Dedifferentiated amniotic fluid mesenchymal stem cell (primary cell): Measurements from ENCODE around the gene TOMM7.
"Not testable (repeated sequence)": the region's sequence is repeated elsewhere in the genome, so short reads cannot be mapped to it uniquely, and the experiment has no call there.

Source experiments
- DNase-seq: peaks from one replicate; pipeline ENCODE4 v3.0.0-alpha.2; 2016; ENCODE audit errors: extremely low spot score

Gene TOMM7

DNA sequence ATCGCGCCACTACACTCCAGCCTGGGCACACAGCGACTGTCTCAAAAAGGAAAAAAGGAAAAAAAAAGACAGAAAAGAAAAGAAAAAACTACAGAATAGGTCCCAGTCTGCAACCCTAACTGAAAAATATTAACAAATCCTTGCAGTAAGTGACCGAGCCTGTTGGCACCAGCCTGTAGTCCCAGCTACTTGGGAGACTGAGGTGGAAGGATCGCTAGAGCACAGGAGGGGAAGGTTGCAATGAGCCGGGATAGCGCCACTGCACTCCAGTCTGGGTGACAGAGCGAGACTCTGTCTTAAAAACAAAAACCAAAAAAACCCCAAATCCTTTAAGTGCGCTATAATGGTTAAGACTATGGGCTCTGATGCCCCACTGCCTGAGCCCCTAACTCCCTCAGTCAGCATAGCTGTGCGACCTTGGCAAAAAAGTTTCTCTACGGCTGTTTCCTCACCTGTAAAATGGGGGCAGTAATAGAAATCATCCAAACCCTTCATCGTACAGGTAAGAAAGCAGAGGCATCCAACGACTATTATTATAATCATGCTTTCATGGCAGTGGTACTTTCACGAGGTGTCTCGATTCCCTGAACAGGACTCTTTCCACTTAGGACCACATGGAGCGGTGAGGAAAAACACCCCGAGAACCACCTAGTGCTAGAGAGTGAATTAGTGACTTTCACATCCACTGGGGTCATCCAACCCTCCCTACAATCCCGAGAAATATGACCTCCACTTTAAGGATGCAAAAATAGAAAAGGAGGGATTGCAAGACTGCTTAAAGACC, 755 bp downstream of the TOMM7 start:
- DNase-seq, result no peak

DNA sequence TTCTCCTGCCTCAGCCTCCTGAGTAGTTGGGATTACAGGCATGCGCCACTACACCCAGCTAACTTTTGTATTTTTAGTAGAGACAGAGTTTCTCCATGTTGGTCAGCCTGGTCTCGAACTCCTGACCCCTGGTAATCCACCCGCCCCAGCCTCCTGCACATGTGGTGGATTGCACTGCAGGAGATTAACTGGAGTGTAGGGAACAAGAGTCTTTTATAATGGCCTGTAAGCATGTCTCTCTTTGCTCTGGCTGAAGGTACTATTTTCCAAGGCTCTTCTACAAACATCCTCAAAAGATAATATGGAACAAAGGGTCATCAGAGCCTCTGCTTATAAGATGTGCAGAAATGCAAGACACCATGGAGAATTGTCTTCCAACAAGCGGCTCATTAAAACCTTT, 3.2 kb downstream of the TOMM7 start:
- no peak for DNase-seq

DNA sequence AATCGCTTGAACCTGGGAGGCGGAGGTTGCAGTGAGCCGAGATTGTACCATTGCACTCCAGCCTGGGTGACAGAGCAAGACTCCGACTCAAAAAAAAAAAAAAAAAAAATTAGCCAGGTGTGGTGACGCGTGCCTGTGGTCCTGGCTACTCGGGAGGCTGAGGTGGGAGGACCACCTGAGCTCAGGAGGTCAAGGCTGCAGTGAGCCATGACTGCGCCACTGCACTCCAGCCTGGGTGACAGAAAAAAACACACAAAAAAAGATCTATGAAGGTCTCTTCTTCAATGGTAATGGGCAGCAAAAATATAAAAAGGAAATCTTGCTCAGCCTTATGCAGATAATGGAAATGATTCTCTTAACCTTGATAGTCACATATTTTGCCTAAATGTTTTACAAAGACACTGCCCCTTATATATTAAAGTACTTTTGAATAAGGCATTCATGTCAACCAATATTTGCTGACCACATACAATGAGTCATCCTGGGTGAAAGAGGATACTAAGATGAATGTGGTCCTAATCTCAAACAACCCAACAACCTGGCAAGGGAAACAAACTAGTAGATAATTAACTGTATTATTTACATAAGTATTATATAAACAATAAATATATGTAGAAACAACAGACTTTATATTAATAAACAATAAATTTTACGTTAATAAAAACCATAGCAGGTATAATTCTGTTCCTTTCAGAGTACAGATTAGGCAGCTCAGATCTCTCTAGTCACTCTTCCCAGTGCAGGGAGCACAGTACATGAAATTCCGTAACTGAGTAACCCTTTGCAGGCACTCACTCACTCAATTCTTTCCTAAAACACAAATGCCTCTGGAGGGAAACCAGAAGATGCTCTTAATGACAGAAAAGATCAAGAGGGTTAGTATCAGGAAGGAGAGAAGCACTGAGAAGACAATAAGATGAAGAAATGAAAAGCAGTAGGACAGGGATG, 8.1 kb downstream of the TOMM7 start:
- no peak for DNase-seq

DNA sequence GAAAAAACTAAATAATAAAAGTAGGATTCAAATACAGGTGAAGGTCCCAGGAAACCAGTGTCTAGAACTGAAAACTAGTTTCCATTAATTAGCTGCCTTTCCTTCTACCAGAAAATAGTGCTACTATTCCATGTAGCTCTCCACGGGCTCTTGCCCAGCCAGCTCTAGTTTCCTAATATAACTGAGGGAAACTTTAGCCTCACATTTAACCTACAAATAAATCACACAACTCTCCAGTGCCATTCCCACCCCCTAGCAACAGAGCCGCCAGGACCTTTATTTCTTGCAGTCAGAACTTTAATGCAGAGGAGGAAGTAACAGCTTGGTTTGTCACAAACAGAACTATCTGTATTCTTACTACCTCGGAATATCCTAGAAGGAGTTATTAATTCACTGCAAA, 10.3 kb downstream of the TOMM7 start:
- no peak for DNase-seq

DNA sequence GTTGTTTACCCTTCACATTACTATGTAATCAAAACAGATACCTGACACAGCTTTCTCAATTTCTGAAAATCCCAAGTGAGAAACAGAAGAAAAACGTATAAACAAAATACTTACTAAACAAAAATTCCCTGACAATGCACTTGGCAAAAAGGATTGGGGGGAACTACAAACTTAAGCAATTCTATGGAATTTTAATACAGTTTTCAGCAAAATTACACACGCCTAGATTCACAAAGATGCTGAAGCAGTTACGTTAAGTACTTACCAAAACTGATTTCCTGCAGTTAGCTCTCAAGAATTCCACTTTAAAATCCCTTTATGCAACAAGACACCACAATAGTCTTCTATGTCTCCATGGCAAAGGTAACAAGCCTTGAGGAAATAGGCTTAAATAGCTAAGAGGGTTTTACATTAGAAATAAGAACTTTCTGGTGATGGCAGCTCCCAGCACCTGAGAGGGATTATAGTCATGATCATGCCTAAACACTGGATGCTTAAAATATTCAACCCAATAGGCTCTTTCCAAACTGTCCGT, 10.8 kb downstream of the TOMM7 start:
- DNase-seq, result peak; percentile 3

DNA sequence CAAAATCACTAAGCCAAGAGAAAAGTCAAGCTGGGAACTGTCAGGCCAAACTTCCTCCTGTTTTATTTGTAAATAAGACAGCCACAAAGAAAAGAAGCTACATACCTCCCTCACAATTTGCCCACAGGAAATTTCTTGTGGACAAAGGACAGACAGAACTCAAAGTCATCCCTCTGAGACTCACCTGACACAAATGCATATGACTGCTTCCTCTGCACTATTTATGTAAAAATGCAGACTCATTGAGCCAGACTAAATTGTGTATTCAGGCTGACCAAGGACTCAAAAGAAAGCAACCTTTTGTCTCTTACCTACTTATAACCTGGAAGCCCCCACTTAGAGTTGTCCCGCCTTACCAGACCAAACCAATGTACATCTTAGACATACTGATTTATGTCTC, 11.8 kb downstream of the TOMM7 start:
- DNase-seq, result no peak

DNA sequence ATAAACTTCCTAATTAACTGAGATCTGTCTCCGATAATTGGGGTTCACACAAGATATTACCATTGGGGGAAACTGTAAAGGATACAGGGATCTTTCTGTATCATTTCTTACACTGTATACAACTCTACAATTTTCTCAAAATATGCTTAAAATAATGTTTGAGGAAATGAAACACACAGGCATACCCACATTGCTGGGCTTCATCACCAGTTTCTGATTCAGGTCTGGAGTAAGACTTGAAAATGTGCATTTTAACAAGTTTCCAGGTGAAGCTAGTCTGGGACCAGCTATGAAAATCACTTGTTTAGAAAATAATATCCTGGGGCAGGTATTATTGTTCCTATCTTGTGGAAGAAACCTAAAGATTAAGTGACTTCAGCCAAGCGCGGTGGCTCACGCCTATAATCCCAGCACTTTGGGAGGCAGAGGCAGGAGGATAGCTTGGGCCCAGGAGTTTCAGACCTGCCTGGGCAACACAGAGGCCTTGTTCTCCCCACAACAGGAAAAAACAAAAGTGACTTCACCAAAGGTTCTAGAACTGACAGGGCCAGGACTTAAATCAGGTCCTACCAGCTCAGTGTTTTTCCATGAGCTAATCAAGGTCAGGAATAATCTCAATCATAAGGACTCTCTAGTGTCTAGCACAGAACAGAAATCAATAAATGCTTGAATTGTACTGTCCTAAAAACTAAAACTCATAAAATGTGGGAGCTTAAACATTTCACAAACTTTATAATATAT, 12.6 kb downstream of the TOMM7 start:
- no peak for DNase-seq

DNA sequence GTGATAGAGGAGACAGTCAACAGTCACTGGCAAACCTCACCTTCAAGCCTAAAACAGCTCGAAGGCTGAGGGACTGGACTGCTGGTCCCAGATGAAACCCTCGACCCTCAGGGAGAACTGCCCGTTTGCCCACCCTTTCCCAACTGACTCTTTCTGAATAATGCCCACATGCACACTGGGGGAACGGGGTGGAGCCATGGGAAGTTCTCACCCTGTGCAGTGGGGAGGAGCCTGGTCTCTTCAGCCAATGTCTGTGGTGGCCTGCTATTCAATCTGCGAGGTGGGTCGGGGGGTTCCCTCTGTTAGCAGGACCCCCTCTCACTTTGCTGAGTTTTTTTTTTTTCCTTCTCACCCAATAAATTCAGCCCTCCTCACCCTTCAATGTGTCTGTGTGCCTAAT, 14.5 kb downstream of the TOMM7 start:
- DNase-seq, result no peak

DNA sequence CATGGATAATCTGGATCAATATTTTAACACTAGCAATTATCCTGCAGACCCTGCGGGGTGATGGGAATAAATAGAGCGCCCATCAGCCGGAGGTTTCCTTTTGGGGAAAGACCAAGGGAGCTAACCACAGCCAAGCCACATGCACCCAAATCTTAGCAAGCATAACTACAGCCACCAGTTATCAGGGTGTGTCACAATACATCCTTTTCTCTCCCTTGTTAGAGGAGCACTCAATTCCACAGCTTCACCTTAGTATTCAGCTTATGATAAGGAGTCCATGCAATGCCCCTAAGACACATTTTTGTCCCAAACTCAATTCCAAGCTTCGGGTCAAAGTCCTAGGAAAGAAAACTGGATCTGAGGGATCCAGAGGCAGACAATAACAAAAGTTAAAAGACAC, 15.9 kb downstream of the TOMM7 start:
- DNase-seq, result no peak

DNA sequence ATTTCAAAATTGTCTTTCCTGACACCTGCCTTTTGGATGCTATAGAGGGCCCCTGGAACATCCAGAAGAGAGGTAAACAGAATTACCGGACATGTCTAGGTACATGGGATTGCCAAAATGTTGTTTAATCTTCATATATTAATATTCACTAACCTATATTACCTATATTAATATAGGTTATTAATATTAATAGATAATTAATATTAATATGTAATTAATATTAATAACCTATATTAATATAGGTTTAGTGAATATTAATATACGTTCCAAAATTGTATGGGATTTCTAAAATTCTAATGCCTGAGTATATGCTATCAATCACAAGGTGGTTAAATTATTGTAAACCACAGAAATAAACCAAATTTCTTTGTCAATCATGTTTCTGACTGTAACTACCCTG, 17.4 kb downstream of the TOMM7 start:
- DNase-seq, result no peak

DNA sequence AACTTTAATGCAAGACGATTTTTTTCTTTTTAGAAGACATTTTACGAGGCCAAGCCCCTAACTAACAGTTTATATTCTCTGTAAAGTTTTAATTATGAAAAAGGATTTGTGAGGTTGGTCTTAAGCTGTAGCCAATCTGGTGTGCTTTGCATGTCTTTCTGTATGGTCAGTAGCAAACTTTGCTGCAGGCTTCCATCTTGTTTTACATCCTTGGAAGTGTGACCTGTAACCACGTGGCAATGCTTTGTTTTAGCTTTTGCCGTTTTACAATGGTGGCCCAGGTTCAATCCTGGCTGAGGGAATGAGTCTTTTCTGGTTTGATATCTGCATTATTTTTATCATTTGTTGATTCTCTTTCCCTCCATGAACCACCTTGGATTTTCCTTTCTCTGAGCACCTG, 19.8 kb downstream of the TOMM7 start:
- DNase-seq, result not testable (repeated sequence)

DNA sequence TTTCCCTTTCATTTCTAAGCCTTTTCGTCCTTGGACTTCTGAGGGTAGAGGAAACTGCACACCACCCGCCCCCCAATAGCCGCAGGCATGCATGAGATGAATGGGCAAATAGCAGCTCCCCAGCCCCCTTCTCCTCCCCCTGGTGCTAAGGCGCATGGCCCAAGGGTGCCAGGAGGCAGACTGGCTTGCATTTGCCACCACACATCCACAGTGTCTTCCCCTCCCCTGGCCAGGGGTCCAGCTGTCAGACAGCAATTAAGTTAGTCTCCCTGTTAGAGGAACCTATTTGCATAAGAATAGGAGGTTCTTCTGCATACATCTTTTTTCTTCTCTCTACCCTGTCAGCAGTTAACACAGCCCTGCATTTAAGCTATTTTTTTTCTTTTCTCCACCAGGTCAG, 20.2 kb downstream of the TOMM7 start:
- no peak for DNase-seq

DNA sequence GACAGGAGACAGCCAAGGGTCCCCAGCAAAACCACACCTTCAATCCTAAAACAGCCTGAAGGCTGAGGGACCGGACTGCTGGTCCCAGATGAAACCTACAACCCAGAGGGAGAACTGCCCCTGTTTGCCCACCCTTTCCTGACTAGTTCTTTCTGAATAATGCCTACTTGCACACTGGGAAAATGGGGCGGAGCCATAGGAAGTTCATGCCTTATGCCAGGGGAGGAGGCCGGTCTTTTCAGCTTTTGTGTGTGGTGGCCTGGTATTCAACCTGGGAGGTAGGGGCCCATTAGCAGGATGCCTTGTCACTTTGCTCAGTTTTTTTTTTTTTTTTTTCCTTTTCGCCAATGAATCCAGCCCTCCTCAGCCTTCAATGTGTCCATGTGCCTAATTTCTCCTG, 20.7 kb downstream of the TOMM7 start:
- no peak for DNase-seq

DNA sequence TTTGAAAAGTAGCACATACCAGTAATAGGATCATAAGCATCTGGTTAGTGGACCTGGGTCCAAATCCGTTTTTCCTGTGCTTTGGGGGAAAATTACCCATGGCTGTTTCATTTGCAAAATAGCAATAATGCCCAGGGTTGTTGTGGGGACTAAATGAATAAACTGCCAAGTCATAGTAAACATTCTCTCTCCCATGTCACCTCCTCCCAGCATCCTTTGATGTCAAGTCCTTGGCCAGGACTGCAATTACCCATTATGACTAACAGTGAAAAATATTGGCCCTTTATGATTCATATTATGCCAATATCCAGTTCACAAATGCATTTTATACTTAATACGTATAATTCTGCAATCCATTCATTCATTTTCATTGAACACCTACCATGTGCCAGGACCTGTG, 23.0 kb downstream of the TOMM7 start:
- no peak for DNase-seq

DNA sequence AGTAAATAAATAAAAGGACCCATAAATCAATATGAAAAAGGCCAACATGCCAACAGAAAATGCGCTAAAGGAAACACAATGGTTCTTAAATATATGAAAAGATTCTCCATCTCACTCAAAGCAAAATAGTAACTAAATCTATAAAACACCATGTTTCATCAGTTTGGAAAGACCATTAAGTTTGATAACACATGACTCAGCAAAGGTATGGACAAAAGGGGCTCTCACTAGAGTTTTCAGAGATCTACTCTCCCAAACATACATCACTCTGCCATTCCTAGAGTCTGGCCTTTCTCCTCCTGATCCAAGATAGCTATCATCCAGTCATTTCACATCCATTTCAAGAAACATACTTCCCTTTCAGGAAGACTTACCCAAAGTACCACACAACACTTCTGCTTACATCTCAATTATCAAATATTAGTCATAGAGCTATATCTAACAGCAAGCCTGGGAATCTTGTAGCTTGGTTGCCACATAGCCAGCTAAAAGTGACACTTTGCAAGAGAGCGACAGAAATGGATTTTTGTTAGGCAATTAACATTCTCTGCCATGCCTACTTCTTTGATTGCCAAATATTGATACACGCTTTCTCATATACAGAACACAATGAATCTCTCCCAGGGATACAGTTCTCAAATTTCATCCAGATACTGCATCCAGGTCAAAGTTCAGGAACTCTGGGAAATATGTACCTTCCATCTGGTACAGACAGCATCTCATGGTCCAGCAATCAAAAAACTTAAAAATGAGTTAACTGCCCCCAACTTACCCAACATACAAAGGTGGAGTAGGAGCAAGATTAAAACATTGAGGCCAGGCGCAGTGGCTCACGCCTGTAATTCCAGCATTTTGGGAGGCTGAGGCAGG, 28.8 kb downstream of the TOMM7 start:
- no peak for DNase-seq

DNA sequence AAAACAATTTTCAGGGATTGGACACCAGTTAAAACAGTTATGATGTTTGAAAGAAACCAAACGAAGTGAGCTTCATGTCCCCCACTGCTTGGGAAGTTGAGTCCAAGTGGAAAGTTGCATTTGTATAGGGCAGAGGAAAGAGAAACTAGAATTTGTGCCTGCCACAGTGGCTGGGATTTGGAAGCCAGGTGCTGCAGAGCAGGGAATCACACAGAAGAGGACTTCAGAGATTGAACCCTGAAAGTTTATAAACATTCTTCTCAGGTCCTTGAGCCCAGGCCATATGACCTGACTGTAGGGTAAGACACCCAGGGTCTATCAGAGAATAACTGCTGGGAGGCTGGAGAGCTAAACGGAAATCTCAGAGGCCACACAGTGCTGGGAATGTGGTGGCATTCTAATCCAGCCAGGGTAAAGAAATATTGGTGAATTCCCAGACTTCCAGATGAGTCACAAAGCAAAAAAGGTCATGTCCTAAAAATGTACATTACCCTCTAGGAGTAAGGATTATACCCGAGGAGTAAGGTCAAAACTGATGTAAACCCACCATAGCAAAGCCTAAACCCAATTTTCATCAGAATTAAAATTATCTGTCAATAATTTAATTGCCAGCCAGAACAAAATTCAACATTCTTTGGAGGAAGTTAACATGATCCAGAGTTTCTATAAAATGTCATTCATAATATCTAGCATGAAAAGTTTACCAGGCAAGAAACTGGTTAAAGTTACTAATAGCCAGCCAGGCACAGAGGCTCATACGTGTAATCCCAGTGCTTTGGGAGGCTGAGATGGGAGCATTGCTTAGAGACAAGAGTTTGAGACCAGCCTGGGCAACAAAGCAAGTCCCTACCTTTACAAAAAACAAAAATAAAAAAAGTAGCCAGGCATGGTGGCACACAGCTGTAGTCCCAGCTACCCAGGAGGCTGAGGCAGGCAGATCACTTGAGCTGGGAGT, 31.2 kb downstream of the TOMM7 start:
- DNase-seq, result no peak

DNA sequence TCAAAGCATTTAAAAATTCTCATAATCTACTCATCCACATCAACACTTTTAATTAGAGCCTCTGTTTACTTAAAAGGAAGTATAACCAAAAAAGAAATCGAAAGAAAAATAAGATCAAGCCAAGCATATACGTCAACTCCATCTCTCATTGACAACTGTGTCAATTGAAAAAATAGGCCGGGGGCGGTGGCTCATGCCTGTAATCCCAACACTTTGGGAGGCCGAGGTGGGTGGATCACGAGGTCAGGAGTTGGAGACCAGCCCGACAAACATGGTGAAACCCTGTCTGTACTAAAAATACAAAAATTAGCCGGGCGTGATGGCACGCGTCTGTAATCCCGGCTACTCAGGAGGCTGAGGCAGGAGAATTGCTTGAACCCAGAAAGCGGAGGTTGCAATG, 32.0 kb downstream of the TOMM7 start:
- not testable (repeated sequence) for DNase-seq

DNA sequence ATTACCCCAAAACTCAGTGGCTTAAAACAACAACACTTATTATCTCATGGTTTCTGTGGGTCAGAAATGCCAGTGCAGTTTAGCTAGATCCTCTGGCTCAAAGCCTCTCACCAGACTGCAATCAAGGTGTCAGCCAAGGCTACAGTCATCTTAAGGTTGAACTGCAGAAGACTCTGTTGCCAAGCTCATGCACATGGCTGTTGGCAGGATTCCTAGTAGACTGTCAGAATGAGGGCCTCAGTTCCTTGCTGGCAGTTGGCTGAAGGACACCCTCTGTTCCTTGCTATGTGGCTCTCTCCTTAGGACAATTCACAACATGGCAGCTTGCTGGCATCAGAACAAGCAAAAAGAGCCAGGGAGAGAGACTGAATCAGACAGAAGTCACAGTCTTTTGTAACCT, 34.7 kb downstream of the TOMM7 start:
- DNase-seq, result no peak

DNA sequence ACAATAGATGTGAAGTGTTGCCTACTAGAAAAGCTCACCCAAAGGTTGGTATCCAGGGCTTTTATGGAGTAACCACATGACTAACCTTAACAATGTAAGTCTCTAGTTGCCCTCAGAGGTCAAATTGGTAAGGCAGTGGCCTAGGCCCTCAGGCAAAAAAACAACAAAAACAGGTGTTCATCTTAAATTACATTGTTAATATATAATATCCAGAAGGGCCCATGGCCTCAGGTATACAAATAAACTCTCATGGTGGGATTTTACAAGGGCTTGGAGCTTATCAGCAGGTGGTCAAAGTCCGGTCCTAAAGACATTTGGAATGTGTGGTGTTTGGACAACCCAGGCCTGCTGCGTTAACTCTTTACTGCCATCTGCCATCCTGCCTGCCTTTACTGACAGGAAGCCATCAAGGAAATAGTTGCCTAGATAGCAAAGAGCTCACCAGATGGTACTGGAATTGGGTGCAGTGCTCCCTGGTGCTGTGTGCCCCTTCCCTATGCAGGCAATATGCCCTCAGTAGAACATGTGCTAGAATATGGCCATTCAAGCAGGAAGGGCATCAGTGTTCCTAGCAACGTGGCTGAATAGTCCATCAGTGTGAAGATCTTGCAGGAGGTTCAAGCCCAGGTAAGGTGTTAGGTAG, 36.2 kb downstream of the TOMM7 start:
- no peak for DNase-seq
